ENCODE data around the gene PTPRG.

GRCh38 chr3:61925721-61926120, 364.4 kb downstream of the PTPRG start:
- TF ChIP-seq CTCF (conservative IDR thresholded peaks at IDR 0.05) (no peak), ZFX (IDR thresholded peaks at IDR 0.05) (no peak)
